Measurements from ENCODE around the gene RCE1. TPM values are rescaled to one million over a fixed set of nuclear protein-coding genes. Genes with fewer than 3 reads are reported as not detected.

Gene RCE1
- total RNA-seq, 1 donor from 2014 or later, result 45.2 TPM

- Histone ChIP-seq H3K36me3 (ENCODE audit: control insufficient read depth, insufficient read depth, low read length) (no peaks in the 10 kb centered on the region), H3K4me3 (ENCODE audit: low read depth, low read length) (no peak overlapping the region), H3K27me3 (ENCODE audit: control insufficient read depth, insufficient read depth, low read length) (peaks cover 4% of the 10 kb centered on the region)
- TF ChIP-seq CTCF (IDR thresholded peaks at IDR 0.05; ENCODE audit: insufficient read depth, low read length, poor library complexity, severe bottlenecking), result no peak
- DNase-seq (ENCODE audit: low read depth), result peak; percentile 49
These were observed 37.5 kb downstream of the RCE1 start for GRCh38 chr11:66880496-66881450.

- no peak overlapping the region for H3K4me3 ChIP-seq (ENCODE audit: low read depth, low read length)
- peaks cover 2% of the 10 kb centered on the region for H3K27me3 ChIP-seq (ENCODE audit: control insufficient read depth, insufficient read depth, low read length)
- TF ChIP-seq CTCF (IDR thresholded peaks at IDR 0.05; ENCODE audit: insufficient read depth, low read length, poor library complexity, severe bottlenecking), result no peak
- no peaks in the 10 kb centered on the region for H3K36me3 ChIP-seq (ENCODE audit: control insufficient read depth, insufficient read depth, low read length)
- DNase-seq (ENCODE audit: low read depth), result no peak
These were observed 38.2 kb downstream of the RCE1 start for GRCh38 chr11:66881451-66881835.

- H3K27me3 ChIP-seq (ENCODE audit: control insufficient read depth, insufficient read depth, low read length), result no peaks in the 10 kb centered on the region
- H3K36me3 ChIP-seq (ENCODE audit: control insufficient read depth, insufficient read depth, low read length), result no peaks in the 10 kb centered on the region
- no peak for TF ChIP-seq CTCF (IDR thresholded peaks at IDR 0.05; ENCODE audit: insufficient read depth, low read length, poor library complexity, severe bottlenecking)
- no peak for DNase-seq (ENCODE audit: low read depth)
- H3K4me3 ChIP-seq (ENCODE audit: low read depth, low read length), result no peak overlapping the region
These were observed 38.7 kb downstream of the RCE1 start for GRCh38 chr11:66881927-66882452.

DNA sequence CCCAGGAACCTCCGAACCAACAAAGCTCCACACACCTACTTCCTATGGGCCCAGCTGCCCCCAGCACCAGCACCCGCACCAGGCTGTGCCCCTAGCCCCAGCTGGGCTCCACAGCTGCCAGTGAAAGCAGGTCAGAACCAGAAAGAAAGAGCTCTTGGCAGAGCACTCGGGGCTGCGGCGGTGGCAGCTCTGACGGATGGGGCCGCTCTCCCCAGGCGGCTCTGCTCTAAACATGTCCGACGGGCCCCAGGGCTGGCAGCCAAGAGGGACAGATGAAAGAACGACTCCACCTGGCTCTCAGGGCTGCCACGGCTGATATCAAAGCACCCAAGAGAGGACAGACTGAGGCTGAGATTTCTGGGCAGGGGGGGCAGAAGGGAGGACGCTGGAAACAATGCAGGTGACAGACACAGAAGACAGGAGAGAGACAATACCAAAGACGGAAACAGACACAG lies 39.3 kb downstream of the RCE1 start:
- no peak overlapping the region for H3K4me3 ChIP-seq (ENCODE audit: low read depth, low read length)
- TF ChIP-seq CTCF (IDR thresholded peaks at IDR 0.05; ENCODE audit: insufficient read depth, low read length, poor library complexity, severe bottlenecking), result no peak
- no peaks in the 10 kb centered on the region for H3K27me3 ChIP-seq (ENCODE audit: control insufficient read depth, insufficient read depth, low read length)
- DNase-seq (ENCODE audit: low read depth), result no peak
- H3K36me3 ChIP-seq (ENCODE audit: control insufficient read depth, insufficient read depth, low read length), result no peaks in the 10 kb centered on the region

- Histone ChIP-seq H3K36me3 (ENCODE audit: control insufficient read depth, insufficient read depth, low read length) (no peaks in the 10 kb centered on the region), H3K27me3 (ENCODE audit: control insufficient read depth, insufficient read depth, low read length) (no peaks in the 10 kb centered on the region), H3K4me3 (ENCODE audit: low read depth, low read length) (no peak overlapping the region)
- DNase-seq (ENCODE audit: low read depth), result peak; percentile 65
- TF ChIP-seq CTCF (IDR thresholded peaks at IDR 0.05; ENCODE audit: insufficient read depth, low read length, poor library complexity, severe bottlenecking), result peak; percentile 71
These were observed 40.0 kb downstream of the RCE1 start for GRCh38 chr11:66883016-66883965.
